Measurements from ENCODE around the gene RCAN3. TPM values are rescaled to one million over a fixed set of nuclear protein-coding genes. Genes with fewer than 3 reads are reported as not detected.

RCAN3 gene
- total and polyA plus RNA-seq, 2 of the 13 experiments (the other 11 are each of a cell fraction or from before 2014, with no cell fraction given): 12.2 to 13.3 TPM

- TF ChIP-seq CEBPZ (IDR thresholded peaks at IDR 0.05; ENCODE audit: low read length) (no peak), ZNF343 (CRISPR knock-in tag; IDR thresholded peaks at IDR 0.05) (peak; percentile 84), NCOA1 (CRISPR knock-in tag; IDR thresholded peaks at IDR 0.05) (no peak), ZNF761 (CRISPR knock-in tag; conservative IDR thresholded peaks at IDR 0.05) (peak; percentile 81; the same call in 1 of the 2 replicates), ZSCAN5A (CRISPR knock-in tag; IDR thresholded peaks at IDR 0.05; ENCODE audit: borderline replicate concordance) (no peak; the same call in 1 of the 2 replicates), ZBTB39 (CRISPR knock-in tag; IDR thresholded peaks at IDR 0.05) (no peak), ZBTB38 (CRISPR knock-in tag; IDR thresholded peaks at IDR 0.05) (peak; percentile 89; the same call in 1 of the 2 replicates), ZNF251 (CRISPR knock-in tag; IDR thresholded peaks at IDR 0.05) (no peak), AKAP8 (CRISPR knock-in tag; IDR thresholded peaks at IDR 0.05) (peak; percentile 62; the same call in 1 of the 2 replicates), ZNF547 (CRISPR knock-in tag; IDR thresholded peaks at IDR 0.05) (no peak; the same call in 1 of the 2 replicates), ZNF225 (CRISPR knock-in tag; IDR thresholded peaks at IDR 0.05) (no peak), TGIF2 (CRISPR knock-in tag; IDR thresholded peaks at IDR 0.05) (no peak), RCOR2 (CRISPR knock-in tag; IDR thresholded peaks at IDR 0.05) (peak; percentile 73), ZNF513 (CRISPR knock-in tag; conservative IDR thresholded peaks at IDR 0.05) (no peak), TMF1 (CRISPR knock-in tag; IDR thresholded peaks at IDR 0.05; ENCODE audit: low read depth) (no peak; the same call in 1 of the 2 replicates), ZNF430 (CRISPR knock-in tag; IDR thresholded peaks at IDR 0.05) (peak; percentile 95), ZSCAN12 (CRISPR knock-in tag; IDR thresholded peaks at IDR 0.05) (0 out of 2 replicates have a peak, but pooled peaks have one; percentile 52), ZNF317 (CRISPR knock-in tag; IDR thresholded peaks at IDR 0.05) (no peak)
- TF ChIP-seq, protein P1, sequence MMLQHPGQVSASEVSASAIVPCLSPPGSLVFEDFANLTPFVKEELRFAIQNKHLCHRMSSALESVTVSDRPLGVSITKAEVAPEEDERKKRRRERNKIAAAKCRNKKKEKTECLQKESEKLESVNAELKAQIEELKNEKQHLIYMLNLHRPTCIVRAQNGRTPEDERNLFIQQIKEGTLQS (CRISPR knock-in tag; IDR thresholded peaks at IDR 0.05): no peak; the same call in 1 of the 2 replicates
- TF ChIP-seq, protein P2, sequence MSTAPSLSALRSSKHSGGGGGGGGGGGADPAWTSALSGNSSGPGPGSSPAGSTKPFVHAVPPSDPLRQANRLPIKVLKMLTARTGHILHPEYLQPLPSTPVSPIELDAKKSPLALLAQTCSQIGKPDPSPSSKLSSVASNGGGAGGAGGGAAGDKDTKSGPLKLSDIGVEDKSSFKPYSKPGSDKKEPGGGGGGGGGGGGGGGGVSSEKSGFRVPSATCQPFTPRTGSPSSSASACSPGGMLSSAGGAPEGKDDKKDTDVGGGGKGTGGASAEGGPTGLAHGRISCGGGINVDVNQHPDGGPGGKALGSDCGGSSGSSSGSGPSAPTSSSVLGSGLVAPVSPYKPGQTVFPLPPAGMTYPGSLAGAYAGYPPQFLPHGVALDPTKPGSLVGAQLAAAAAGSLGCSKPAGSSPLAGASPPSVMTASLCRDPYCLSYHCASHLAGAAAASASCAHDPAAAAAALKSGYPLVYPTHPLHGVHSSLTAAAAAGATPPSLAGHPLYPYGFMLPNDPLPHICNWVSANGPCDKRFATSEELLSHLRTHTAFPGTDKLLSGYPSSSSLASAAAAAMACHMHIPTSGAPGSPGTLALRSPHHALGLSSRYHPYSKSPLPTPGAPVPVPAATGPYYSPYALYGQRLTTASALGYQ (CRISPR knock-in tag; IDR thresholded peaks at IDR 0.05): no peak
Observed at GRCh38 chr1:24551960-24552571, 49.4 kb downstream of the RCAN3 start (continued).

All from HepG2 (cell line).